ENCODE measurements around the gene CORO1C. TPM values are rescaled to one million over a fixed set of nuclear protein-coding genes. Genes with fewer than 3 reads are reported as not detected.
"Not testable (repeated sequence)": the region's sequence is repeated elsewhere in the genome, so short reads cannot be mapped to it uniquely, and the experiment has no call there.

Gene CORO1C
- total RNA-seq, 1 experiment from 2014 or later = 57.7 TPM

GRCh38 chr12:108753976-108754375, 22.7 kb upstream of the CORO1C start:
- DNase-seq (ENCODE audit: low spot score) = no peak

GRCh38 chr12:108752387-108752786, 21.1 kb upstream of the CORO1C start:
- no peak for DNase-seq (ENCODE audit: low spot score)

DNA sequence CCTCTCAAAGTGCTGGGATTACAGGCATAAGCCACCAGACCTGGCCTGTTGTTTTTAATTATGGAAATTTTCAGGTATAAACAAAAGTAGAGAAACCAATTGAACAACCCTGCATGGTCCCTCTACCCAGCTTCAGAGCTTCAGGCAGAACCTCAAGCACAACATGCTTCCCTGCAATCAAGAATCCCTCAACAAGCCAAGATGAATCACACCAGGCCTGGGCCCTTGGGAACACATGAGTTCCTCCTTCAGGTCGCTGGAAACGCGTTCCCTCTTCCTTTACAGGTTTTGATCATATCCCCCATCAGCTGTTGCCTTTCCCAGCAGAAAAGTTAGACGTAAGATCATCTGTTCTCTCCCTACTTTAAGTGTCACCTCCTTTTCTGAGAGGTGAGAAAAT, 20.5 kb upstream of the CORO1C start:
- DNase-seq (ENCODE audit: low spot score) = no peak

DNA sequence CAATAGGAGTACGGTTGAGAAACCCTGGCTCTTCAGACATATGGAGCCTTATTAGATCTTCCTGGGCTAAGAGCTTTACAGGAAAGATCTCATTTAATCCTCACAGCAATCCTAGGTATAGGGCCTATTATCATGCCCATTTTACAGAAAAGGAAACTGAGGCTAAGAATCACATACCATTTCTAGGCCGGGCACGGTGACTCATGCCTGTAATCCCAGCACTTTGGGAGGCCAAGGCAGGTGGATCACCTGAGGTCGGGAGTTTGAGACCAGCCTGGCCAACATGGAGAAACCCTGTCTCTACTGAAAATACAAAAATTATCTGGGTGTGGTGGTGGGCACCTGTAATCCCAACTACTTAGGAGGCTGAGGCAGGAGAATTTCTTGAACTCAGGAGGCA, 19.7 kb upstream of the CORO1C start:
- not testable (repeated sequence) for DNase-seq (ENCODE audit: low spot score)

DNA sequence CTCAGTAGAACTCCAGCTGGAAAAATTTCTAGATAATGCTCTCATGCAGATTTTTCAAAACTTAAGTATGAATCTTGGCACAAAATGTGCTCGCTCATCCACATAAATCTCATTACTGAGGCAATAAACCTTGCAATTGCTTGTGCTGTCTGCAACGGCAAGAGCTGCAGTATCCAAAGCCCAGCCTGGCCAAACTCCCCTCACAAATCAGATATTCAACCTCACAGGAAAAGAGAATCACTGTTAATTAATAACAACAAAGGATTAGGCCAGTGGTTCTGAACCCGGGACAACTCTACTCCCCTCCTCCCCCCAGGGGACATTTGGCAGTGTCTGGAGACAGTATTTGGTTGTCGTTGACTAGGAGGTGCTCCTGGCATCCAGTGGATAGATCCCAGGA, 19.2 kb upstream of the CORO1C start:
- DNase-seq (ENCODE audit: low spot score) = no peak

- DNase-seq (ENCODE audit: low spot score) = no peak
Observed at GRCh38 chr12:108747563-108747962, 16.2 kb upstream of the CORO1C start.

- no peak for DNase-seq (ENCODE audit: low spot score)
Observed at GRCh38 chr12:108745641-108746040, 14.3 kb upstream of the CORO1C start.

DNA sequence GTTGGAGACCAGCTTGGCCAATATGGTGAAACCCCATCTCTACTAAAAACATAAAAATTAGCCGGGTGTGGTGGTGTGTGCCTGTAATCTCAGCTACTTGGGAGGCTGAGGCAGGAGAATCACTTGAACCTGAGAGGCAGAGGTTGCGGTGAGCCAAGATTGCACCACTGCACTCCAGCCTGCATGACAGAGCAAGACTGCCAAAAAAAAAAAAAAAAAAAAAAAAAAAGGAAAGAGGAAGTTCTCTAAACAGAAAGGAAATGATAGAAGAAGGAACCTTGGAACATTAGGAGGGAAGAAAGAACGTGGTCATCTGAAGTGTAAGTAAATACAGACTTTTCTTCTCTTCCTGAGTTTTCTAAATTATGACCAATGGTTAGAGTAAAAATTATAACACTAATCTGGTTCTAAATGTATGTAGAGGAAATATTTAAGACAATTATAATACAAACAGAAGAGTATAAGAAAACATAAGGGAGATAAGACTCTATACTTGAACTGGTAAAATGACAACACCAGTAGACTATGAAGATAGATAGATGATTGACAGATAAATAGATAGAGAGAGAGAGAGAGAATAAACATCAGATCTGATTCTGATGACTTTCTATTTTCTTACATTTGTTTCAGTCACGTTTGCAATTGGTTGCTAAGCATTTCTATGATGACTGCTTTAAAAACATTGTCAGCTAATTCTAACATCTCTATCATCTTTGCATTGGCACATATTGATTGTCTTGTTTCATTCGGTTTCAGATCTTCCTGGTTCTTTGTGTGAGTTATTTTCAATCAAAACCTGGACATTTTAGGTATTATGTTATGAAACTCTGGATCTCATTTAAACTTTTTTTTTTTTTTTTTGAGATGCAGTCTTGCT, 12.9 kb upstream of the CORO1C start:
- no peak for DNase-seq (ENCODE audit: low spot score)

DNA sequence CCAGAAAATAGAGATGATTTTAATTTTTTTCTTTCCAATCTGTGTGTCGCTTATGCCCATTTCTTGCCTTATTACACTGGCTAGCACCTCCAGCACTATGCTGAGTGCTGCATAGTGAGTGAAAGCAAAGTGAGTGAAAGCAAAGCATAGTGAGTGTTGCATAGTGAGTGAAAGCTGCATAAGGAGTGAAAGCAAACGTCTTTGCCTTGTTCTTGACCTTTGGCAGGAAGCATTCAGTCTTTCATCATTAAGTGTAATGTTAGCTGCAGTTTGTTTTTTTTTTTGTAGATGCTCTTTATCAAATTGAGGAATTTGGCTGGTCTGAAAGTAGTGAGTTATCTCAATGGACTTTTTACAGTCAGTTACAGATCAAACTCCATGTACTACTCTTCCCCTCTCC, 6.9 kb upstream of the CORO1C start:
- DNase-seq (ENCODE audit: low spot score) = no peak

- DNase-seq (ENCODE audit: low spot score) = no peak
Observed at GRCh38 chr12:108735855-108736254, 4.5 kb upstream of the CORO1C start.

- peak; percentile 80 for DNase-seq (ENCODE audit: low spot score)
Observed at GRCh38 chr12:108734200-108734906, 3.0 kb upstream of the CORO1C start.

DNA sequence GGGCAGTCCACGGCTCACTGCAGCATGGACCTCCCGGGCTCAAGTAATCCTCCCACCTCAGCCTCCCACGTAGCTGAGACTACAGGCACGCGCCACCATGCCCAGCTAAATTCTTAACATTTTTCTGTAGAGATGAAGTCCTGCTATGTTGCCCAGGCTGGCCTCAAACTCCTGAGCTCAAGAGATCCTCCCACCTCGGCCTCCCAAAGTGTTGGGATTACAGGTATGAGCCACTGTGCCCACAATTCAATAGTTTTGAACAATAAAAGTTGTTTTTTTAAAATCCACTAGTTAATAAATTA, 1.9 kb upstream of the CORO1C start:
- not testable (repeated sequence) for DNase-seq (ENCODE audit: low spot score)

GRCh38 chr12:108732489-108733229, 1.3 kb upstream of the CORO1C start:
- DNase-seq (ENCODE audit: low spot score) = no peak

GRCh38 chr12:108731866-108732461, 646 bp upstream of the CORO1C start:
- peak; percentile 91 for DNase-seq (ENCODE audit: low spot score)

DNA sequence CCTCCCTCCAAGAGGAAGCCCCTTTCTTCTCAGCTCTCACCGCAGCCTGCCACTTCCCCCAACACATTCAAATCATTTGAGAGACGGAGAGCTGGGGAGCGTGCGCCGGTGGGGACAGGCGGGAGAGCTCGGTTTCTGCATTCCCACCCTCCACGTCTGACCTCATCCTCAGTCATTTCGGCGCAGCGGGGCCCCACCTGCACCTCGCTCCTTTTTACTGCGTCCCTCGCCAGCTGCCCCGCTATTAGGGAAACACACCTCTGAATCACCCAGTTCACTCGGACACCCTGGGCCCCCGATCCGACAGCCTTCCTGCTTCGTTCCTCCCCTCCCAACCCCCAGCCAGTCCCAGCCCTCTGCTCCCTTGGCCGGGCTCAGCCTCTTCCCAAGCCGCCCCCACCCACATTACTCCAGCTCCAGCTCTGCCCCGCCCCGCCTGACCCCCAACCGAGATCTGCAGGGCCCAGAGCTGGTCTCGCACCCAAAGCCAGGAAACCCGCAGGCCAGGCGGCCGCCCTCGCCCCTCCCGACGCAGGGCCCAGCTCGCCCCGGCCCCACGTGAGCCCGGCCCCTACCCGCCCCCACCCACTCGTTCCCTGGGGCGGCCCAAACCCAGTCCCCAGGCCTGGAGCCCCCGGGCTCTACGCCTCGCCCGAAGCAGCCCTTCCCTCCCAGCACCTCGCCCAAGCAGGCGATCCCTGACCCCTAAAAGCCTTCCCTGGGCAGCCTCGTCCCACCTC, 783 bp downstream of the CORO1C start:
- DNase-seq (ENCODE audit: low spot score) = peak; percentile 60

DNA sequence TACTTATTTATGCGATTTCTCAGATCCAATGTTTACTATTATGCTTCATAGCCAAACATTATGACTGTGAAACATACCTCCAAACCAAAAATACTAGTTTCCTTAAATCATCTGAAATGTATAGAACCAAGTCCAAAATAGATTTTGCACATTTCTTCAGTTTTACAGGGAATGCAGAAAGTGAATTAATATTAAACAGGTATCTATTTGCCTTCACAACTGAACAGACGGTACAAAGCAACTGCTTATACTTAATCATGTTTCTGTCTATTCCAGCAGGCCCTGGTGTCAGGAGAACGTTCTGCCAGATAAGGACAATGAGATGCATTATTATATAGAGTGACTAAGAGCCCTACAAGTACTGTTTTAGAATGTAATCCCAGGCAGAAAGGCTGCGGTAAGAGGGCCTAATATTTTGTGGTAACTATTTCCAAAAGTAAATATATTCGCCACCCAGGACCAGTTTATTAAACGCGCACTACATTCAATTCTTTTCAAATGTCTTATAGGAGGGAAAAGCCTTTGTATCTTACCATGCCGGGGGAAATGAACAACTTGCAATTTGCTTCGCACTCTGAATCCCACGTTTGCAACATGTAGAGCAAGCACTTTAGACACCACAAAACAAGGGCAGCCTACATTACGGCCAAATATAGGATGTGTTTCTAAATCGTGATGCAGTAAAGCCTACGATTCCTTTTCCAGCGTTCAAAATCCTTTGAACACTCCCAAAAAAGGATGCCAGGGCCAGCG, 1.5 kb downstream of the CORO1C start:
- peak; percentile 29 for DNase-seq (ENCODE audit: low spot score)

GRCh38 chr12:108728820-108729611, 2.3 kb downstream of the CORO1C start:
- no peak for DNase-seq (ENCODE audit: low spot score)

GRCh38 chr12:108727868-108728735, 3.2 kb downstream of the CORO1C start:
- no peak for DNase-seq (ENCODE audit: low spot score)

- no peak for DNase-seq (ENCODE audit: low spot score)
Observed at GRCh38 chr12:108727161-108727560, 4.2 kb downstream of the CORO1C start.
